ENCODE results near the gene GNL1. TPM values are rescaled to one million over a fixed set of nuclear protein-coding genes. Genes with fewer than 3 reads are reported as not detected.

GNL1 gene
- total RNA-seq, 2 donors from 2014 or later, result 7.9 to 16.4 TPM

DNA sequence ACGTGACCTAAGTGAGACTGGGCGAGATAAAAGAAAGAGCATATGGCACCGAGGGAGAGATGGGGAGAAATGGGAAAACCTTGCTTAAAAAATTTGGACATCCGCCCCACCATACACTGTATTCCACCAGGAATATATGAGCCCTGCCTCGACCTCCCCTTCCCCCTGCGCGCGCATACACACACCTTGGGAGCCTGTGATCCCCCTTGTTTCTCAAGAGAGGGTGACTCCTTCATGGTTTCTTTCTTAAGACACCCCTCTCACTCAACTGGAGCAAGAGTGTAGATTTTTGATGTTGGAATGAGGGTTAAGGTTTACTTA lies 15.4 kb upstream of the GNL1 start:
- no peaks in the 10 kb centered on the region for H3K36me3 ChIP-seq
- DNase-seq (ENCODE audit: low spot score), result no peak
- no peaks in the 10 kb centered on the region for H3K27me3 ChIP-seq
- H3K4me1 ChIP-seq, result peaks cover 0 to 30% of the 10 kb centered on the region in 2 donors
- peak overlapping the region; percentile 81 to 96 for H3K27ac ChIP-seq
- no peaks in the 10 kb centered on the region for H3K9me3 ChIP-seq
- H3K4me3 ChIP-seq, result peak overlapping the region; percentile 53 to 67
- TF ChIP-seq, protein P1, sequence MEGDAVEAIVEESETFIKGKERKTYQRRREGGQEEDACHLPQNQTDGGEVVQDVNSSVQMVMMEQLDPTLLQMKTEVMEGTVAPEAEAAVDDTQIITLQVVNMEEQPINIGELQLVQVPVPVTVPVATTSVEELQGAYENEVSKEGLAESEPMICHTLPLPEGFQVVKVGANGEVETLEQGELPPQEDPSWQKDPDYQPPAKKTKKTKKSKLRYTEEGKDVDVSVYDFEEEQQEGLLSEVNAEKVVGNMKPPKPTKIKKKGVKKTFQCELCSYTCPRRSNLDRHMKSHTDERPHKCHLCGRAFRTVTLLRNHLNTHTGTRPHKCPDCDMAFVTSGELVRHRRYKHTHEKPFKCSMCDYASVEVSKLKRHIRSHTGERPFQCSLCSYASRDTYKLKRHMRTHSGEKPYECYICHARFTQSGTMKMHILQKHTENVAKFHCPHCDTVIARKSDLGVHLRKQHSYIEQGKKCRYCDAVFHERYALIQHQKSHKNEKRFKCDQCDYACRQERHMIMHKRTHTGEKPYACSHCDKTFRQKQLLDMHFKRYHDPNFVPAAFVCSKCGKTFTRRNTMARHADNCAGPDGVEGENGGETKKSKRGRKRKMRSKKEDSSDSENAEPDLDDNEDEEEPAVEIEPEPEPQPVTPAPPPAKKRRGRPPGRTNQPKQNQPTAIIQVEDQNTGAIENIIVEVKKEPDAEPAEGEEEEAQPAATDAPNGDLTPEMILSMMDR (IDR thresholded peaks at IDR 0.05), result no peak

DNA sequence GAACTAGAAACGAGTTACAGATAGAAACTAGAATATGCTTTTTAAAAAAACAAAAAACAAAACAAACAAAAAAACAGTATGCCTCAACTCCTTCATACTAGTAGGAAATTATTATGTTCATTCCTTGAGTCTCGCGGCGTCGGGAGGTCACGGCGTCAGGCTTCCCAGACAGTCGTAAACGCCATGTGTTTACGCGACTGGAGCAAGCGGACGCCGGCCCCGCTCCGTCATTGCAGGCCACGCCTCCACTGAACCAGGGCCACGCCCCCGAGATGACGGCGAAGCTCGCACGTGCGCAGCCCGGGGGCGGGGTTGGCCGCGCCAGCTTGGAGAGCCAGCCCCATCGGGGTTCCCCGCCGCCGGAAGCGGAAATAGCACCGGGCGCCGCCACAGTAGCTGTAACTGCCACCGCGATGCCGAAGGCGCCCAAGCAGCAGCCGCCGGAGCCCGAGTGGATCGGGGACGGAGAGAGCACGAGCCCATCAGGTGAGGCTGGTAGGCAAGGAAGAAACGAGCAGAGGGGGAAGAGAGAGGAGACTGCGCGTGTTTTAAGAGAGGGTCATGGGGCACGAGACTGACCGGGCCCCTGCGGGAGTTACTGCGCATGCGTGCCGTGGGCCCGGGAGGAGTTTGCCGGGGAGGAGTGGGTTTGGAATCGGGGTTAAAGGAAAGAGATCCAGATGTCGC lies 14.9 kb upstream of the GNL1 start, which contains the start of gene ABCF1:
TSS of gene ABCF1 (plus strand) at position 368 of the 687 bp plus-strand sequence. CDS start at position 414, 46 bp downstream.
- TF ChIP-seq, protein P1 (IDR thresholded peaks at IDR 0.05), result no peak
- no peaks in the 10 kb centered on the region for H3K9me3 ChIP-seq
- H3K27ac ChIP-seq, result peak within 1 kb of the TSS; percentile 81 to 96
- H3K4me3 ChIP-seq, result peak within 1 kb of the TSS; percentile 53 to 67
- H3K4me1 ChIP-seq, result peaks cover 0 to 30% of the 10 kb centered on the region in 2 donors
- no peaks in the 10 kb centered on the region for H3K27me3 ChIP-seq
- peak; percentile 98 for DNase-seq (ENCODE audit: low spot score)
- H3K36me3 ChIP-seq, result no peaks in the 10 kb centered on the region

DNA sequence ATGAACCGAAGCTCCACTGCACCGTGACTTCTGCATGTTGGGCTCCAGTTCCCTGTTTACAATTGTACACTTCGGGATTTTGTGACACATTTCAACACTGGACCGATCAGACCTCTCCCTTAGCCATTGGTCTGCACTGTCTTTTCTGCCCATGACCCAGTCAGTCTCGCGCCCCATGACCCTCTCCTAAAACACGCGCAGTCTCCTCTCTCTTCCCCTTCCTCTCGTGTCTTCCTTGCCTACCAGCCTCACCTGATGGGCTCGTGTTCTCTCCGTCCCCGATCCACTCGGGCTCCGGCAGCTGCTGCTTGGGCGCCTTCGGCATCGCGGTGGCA lies 14.4 kb upstream of the GNL1 start:
- Histone ChIP-seq H3K4me3 (peak overlapping the region; percentile 53 to 67), H3K36me3 (no peaks in the 10 kb centered on the region), H3K4me1 (peaks cover 0 to 30% of the 10 kb centered on the region in 2 donors), H3K27ac (peak overlapping the region; percentile 81 to 96), H3K9me3 (no peaks in the 10 kb centered on the region), H3K27me3 (no peaks in the 10 kb centered on the region)
- no peak for DNase-seq (ENCODE audit: low spot score)
- TF ChIP-seq, protein P1 (IDR thresholded peaks at IDR 0.05), result no peak

DNA sequence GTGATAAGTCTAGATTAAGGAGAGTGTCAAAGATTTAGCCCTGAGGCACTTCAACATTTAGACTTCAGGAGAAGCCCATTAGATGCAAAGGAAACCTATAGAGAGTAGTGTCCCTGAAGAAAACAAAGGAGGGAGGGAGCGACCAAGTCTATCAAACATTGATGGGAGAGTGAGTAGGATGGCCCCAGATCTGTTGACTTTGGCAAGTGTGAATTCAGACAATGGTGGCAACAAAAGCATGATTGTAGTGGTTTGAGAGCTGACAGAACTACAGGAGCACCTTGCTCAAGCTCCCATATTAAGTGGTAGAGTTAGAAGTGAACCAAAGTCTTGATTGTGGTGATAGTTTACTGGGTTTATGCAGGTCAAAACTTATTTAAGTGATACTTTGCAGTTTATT lies 14.0 kb upstream of the GNL1 start:
- TF ChIP-seq, protein P1 (IDR thresholded peaks at IDR 0.05), result no peak
- no peak for DNase-seq (ENCODE audit: low spot score)
- Histone ChIP-seq H3K9me3 (no peaks in the 10 kb centered on the region), H3K27ac (peak overlapping the region; percentile 81 to 96), H3K36me3 (no peaks in the 10 kb centered on the region), H3K4me1 (peaks cover 0 to 30% of the 10 kb centered on the region in 2 donors), H3K4me3 (peak overlapping the region; percentile 53 to 67), H3K27me3 (no peaks in the 10 kb centered on the region)

DNA sequence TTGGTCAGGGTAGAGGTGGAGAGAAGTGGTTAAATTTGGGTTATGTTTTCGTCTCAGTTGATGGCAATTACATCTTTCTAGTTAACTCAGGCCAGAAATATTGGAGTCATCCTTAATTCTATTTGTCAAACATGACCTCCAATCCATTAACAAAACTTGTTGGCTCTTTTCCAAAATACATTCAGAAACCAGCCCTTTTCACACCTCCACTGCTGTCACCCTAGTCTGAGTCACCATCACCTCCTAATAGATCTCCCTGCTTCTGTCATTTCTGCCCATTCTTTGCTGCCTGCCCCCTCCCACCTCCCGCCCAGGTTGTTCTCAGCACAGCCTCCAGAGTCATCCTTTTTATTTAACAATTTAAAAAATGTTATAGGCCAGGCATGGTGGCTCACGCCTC lies 12.0 kb upstream of the GNL1 start:
- no peak for DNase-seq (ENCODE audit: low spot score)
- Histone ChIP-seq H3K27me3 (no peaks in the 10 kb centered on the region), H3K9me3 (no peaks in the 10 kb centered on the region), H3K4me1 (peaks cover 0 to 24% of the 10 kb centered on the region in 2 donors), H3K36me3 (peaks cover under 1% of the 10 kb centered on the region), H3K27ac (no peak overlapping the region), H3K4me3 (no peak overlapping the region)
- TF ChIP-seq, protein P1 (IDR thresholded peaks at IDR 0.05), result no peak

DNA sequence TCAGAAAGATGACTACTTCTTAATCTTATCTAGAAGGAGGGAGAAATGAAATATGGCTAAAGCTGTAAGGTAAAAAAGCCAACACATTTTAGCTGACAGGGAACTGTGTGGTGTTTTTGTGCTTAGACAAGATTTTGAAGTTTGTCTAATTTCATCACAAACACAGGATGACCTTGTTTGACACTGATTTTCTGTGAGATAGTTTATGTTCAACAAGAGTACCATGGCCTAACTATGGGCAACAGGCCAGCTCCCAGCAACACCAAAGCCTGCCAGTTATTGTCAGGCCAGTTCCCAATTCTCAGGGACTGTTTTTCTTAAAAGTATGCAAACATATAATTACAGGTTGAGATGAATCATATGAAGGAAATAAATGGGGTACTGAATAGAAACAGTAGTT lies 9.5 kb upstream of the GNL1 start:
- TF ChIP-seq, protein P1 (IDR thresholded peaks at IDR 0.05), result no peak
- Histone ChIP-seq H3K27ac (no peak overlapping the region), H3K4me3 (no peak overlapping the region), H3K27me3 (no peaks in the 10 kb centered on the region), H3K4me1 (peaks cover 0 to 8% of the 10 kb centered on the region in 2 donors), H3K9me3 (no peaks in the 10 kb centered on the region), H3K36me3 (peaks cover 16% of the 10 kb centered on the region)
- DNase-seq (ENCODE audit: low spot score), result no peak
